GM12878 (cell line): ENCODE measurements around the gene CNTNAP2. TPM values are rescaled to one million over a fixed set of nuclear protein-coding genes. Genes with fewer than 3 reads are reported as not detected.

Experiments used
- ATAC-seq: fragments of 200-7000 bp; cut with Tn5 transposase; 3 replicates; pipeline ENCODE4 v1.9.1; 2020; ENCODE audit warnings: mild to moderate bottlenecking, moderate library complexity
- BruUV-seq: library from RNA; stranded (reverse); fragments of 400-500 nt; replicated peaks from 2 replicates; lab custom pipeline; 2021; lab: Mats Ljungman, UMichigan
- CTCF ChIA-PET: fragments of 300-600 bp; sonication (Branson Sonifier 250); formaldehyde crosslinking; extraction: SDS; loops from one replicate; lab custom pipeline; 2021; ENCODE audit warnings: inconsistent platforms; lab: Yijun Ruan, JAX
- POLR2A ChIA-PET: fragments of 350-600 bp; formaldehyde crosslinking; extraction: SDS; loops from one replicate; lab custom pipeline; 2021; ENCODE audit warnings: inconsistent platforms; lab: Charles Lee
- RAD21 ChIA-PET: fragments of 300-600 bp; sonication (Branson Sonifier 250); formaldehyde crosslinking; loops from one replicate; lab custom pipeline; 2023; ENCODE audit warnings: antibody characterized with exemption; ENCODE audit not compliant: unreplicated experiment; lab: Charles Lee
- SMC1A ChIA-PET: fragments of 300-600 bp; sonication (Branson Sonifier 250); formaldehyde crosslinking; loops from one replicate; lab custom pipeline; 2023; ENCODE audit not compliant: unreplicated experiment, uncharacterized antibody; lab: Charles Lee
- DNase-seq: peaks from one replicate; pipeline ENCODE4 v3.0.0-alpha.2; 2011; ENCODE audit warnings: low read depth, low spot score
- FAIRE-seq: peaks from 3 replicates; lab custom pipeline; 2011; peaks lifted over from hg19 to GRCh38; lab: Jason Lieb, UNC
- H2AFZ ChIP-seq: 2 replicates; pipeline ENCODE4 v1.6.0; 2011; ENCODE audit warnings: low read depth, low read length, control low read depth; ENCODE audit not compliant: control insufficient read depth
- H3K27ac ChIP-seq: 2 replicates; pipeline ENCODE4 v1.5.1; 2011; ENCODE audit warnings: control low read depth; ENCODE audit not compliant: control insufficient read depth, insufficient read depth
- H3K27me3 ChIP-seq, 2 experiments: replicated peaks in 1 of 2; 2 replicates each; pipeline versions ENCODE4 v1.6.0 to v1.6.1; 2011; ENCODE audit warnings: low read length in 1 of 2; ENCODE audit not compliant: control insufficient read depth in 2 of 2, insufficient read depth in 2 of 2
- H3K36me3 ChIP-seq, 2 experiments: 2 replicates each; pipeline ENCODE4 v1.5.1; 2011; ENCODE audit warnings: low read length in 1 of 2; ENCODE audit not compliant: control insufficient read depth in 2 of 2, insufficient read depth in 2 of 2
- H3K4me1 ChIP-seq: 2 replicates; pipeline ENCODE4 v1.6.1; 2011; ENCODE audit warnings: mild to moderate bottlenecking, low read length, moderate library complexity, mixed read lengths; ENCODE audit not compliant: control insufficient read depth, insufficient read depth
- H3K4me2 ChIP-seq: 2 replicates; pipeline ENCODE4 v1.6.0; 2011; ENCODE audit warnings: control low read depth; ENCODE audit not compliant: control insufficient read depth, insufficient read depth
- H3K4me3 ChIP-seq: fragments of 200-600 bp; sonication (generic); 2 replicates; pipeline ENCODE4 v1.5.1; 2016
- H3K79me2 ChIP-seq: 2 replicates; pipeline ENCODE4 v1.6.0; 2011; ENCODE audit warnings: low read length; ENCODE audit not compliant: control insufficient read depth, insufficient read depth
- H3K9ac ChIP-seq: 2 replicates; pipeline ENCODE4 v1.8.0; 2011; ENCODE audit warnings: low read length, control low read depth, mixed read lengths; ENCODE audit not compliant: control insufficient read depth, insufficient read depth
- H3K9me3 ChIP-seq: replicated peaks from 3 replicates; pipeline ENCODE4 v1.5.1; 2011; ENCODE audit warnings: mild to moderate bottlenecking, low read length; ENCODE audit not compliant: control insufficient read depth, insufficient read depth
- H4K20me1 ChIP-seq: 2 replicates; pipeline ENCODE4 v1.6.0; 2011; ENCODE audit not compliant: control insufficient read depth, insufficient read depth
- CBFB ChIP-seq: IDR thresholded peaks from 2 replicates; pipeline ENCODE4 v1.6.1; 2016; ENCODE audit warnings: antibody characterized with exemption, low read depth
- ESRRA ChIP-seq: IDR thresholded peaks from 2 replicates; pipeline ENCODE4 v1.6.1; 2012; ENCODE audit warnings: mild to moderate bottlenecking, low read length, improper control_type of control experiment
- GATAD2B ChIP-seq: fragments of 450-650 bp; conservative IDR thresholded peaks from 2 replicates; pipeline ENCODE4 v1.6.1; 2017; ENCODE audit warnings: low read depth, mild to moderate bottlenecking, moderate library complexity
- NRF1 ChIP-seq: conservative IDR thresholded peaks from 2 replicates; pipeline ENCODE4 v1.6.1; 2011; ENCODE audit warnings: mild to moderate bottlenecking, low read depth, low read length, improper control_type of control experiment
- PAX8 ChIP-seq: fragments of 450-650 bp; IDR thresholded peaks from 2 replicates; pipeline ENCODE4 v1.6.1; 2017; ENCODE audit warnings: mild to moderate bottlenecking, moderate library complexity
- POLR2AphosphoS2 ChIP-seq: IDR thresholded peaks from 2 replicates; pipeline ENCODE4 v1.6.1; 2011; ENCODE audit warnings: low read depth, mild to moderate bottlenecking, low read length, improper control_type of control experiment, moderate library complexity
- RAD21 ChIP-seq: IDR thresholded peaks from 2 replicates; pipeline ENCODE4 v1.6.1; 2011; ENCODE audit warnings: mild to moderate bottlenecking, low read depth, low read length, moderate library complexity; ENCODE audit not compliant: insufficient read depth
- TCF7 ChIP-seq: IDR thresholded peaks from 2 replicates; pipeline ENCODE4 v1.6.1; 2014; ENCODE audit warnings: antibody characterized with exemption, borderline replicate concordance
- WGBS: methylation state at CpG from one replicate; pipeline ENCODE4 v1.1.6; 2016; ENCODE audit warnings: low lambda C conversion rate; ENCODE audit not compliant: insufficient replicate concordance, insufficient coverage; ENCODE audit errors: missing lambda C conversion rate; 5-methylcytosine and 5-hydroxymethylcytosine counted together
- in situ Hi-C: fragments of 300-500 bp; cut with MboI; formaldehyde crosslinking; loops from 9 replicates; pipeline ENCODE4 v1.14.3; 2018; ENCODE audit warnings: mixed read lengths
- intact Hi-C: fragments of 100-400 bp; cut with micrococcal nuclease; formaldehyde crosslinking; loops from one replicate; pipeline ENCODE4 v1.14.2; 2022; ENCODE audit not compliant: unreplicated experiment
- polyA plus RNA-seq, 11 experiments: library from polyadenylated mRNA; depleted of rRNA in 4 of 11; unstranded in 6 of 11; stranded (reverse) in 5 of 11; fragments of >200 nt; fragmentation: Nextera tagmentation in 4 of 11; fragmentation: Illumina TruSeq in 1 of 11; extraction: Ambion mirVana in 4 of 11; extraction: Trizol in 1 of 11; gene quantifications; 1 replicate in 1 of 11; 2 replicates in 10 of 11; pipeline versions ENCODE4 v1.2.1 to v1.2.3, GENCODE V29; 2011 to 2016; ENCODE audit warnings: inconsistent platforms in 2 of 11, missing spikeins in 2 of 11, low read depth in 1 of 11
- total RNA-seq, 4 experiments: library from RNA; depleted of rRNA in 3 of 4; stranded (reverse); fragments of >200 nt in 3 of 4; fragmentation: Illumina TruSeq in 1 of 4; extraction: Trizol in 1 of 4; gene quantifications; 2 replicates each; pipeline versions ENCODE4 v1.2.1 to v1.2.3, GENCODE V29; 2013 to 2021
- TF ChIP-seq, protein P1 (sequence below): IDR thresholded peaks from 2 replicates; pipeline ENCODE4 v1.6.1; 2011; ENCODE audit warnings: low read depth, mild to moderate bottlenecking, low read length, moderate library complexity, borderline replicate concordance; ENCODE audit errors: extremely low read depth

The CNTNAP2 gene
- total and polyA plus RNA-seq, 10 of the 15 experiments (the other 5 are each of a cell fraction or from before 2014, with no cell fraction given), result 0.03 to 0.08 (median 0.03) TPM; not detected in 7

DNA sequence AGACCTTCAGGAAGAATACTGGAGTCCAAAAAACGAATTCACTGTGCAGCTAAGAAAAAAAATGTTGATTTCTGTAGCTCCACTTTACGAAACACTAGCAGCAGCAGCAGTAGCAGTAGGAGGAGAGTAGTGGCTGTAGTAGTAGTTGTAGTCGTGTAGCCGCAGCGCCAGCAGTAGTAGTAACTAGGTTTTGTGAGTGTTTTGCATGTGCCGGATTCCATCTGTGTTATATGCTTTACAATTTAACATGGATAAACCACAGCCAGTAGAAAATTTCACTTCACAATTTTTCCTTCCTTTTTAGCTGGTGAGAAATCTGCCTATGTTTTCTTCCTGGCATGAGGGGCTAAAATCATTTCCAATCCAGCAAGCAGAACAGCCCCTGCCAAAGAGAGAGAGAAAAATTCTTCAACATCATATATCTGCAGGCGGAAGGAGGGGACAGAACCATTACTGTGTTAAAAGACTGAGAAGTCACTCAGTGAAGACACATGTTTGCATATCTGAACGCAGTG is 2325.6 kb downstream of the CNTNAP2 start:
- POLR2A ChIA-PET, result no interaction called here
- Histone ChIP-seq H3K79me2 (no peaks in the 10 kb centered on the region), H4K20me1 (no peaks in the 10 kb centered on the region), H2AFZ (no peak overlapping the region), H3K4me1 (peaks cover 5% of the 10 kb centered on the region; the same call in 1 of the 2 replicates), H3K9ac (no peak overlapping the region)
- DNase-seq, result no peak
- WGBS, result 48% methylated on average over 8 of the region's 8 CpGs
- intact Hi-C loops, result no loop called here
- in situ Hi-C loops, result no loop called here
- TF ChIP-seq NRF1 (no peak), CBFB (no peak), TCF7 (no peak)
- TF ChIP-seq, all 136 proteins: peak for 0
- no TSS peak for BruUV-seq
- ATAC-seq, result no peak
- SMC1A ChIA-PET, result no interaction called here
- RAD21 ChIA-PET, result no interaction called here
- CTCF ChIA-PET, result interaction anchor here (1.1 kb wide), 1 partner anchor 177 kb away, joined by 3 read pairs; no protein-coding TSS in a partner anchor
- no peak for FAIRE-seq
- H3K4me3 ChIP-seq, result no peak overlapping the region
- H3K36me3 ChIP-seq, result no peaks in the 10 kb centered on the region
- H3K27ac ChIP-seq, result no peak overlapping the region
- no peak overlapping the region for H3K4me2 ChIP-seq
- no peaks in the 10 kb centered on the region for H3K27me3 ChIP-seq
- H3K9me3 ChIP-seq, result peaks cover 1% of the 10 kb centered on the region; the same call in 2 of the 3 replicates

DNA sequence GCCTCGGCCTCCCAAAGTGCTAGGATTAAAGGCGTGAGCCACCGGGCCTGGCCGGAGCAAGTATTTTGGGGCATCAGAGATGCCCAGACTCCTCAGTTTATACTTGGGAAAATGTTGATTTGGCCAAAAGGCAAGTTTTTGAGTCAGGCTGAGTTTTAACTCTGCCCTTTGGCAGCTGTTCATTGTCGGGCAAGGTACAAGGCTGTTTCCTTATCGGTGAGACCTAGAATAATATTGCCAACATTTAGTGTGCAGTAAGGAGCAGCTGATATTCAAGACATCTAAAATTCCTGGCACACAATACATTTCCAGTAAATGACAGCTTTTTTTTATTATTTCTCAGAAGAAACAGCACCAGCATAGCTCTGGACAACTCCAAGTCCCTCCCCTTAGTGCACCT is 2326.3 kb downstream of the CNTNAP2 start:
- no peaks in the 10 kb centered on the region for H3K79me2 ChIP-seq
- WGBS, result 95% methylated on average over 6 of the region's 6 CpGs
- ChIA-PET RAD21 (no interaction called here), SMC1A (no interaction called here), CTCF (no interaction called here), POLR2A (no interaction called here)
- FAIRE-seq (no peak), DNase-seq (no peak), ATAC-seq (no peak)
- no peaks in the 10 kb centered on the region for H3K36me3 ChIP-seq
- H3K4me2 ChIP-seq, result no peak overlapping the region
- no peaks in the 10 kb centered on the region for H3K27me3 ChIP-seq
- intact Hi-C loops, result no loop called here
- no peaks in the 10 kb centered on the region for H4K20me1 ChIP-seq
- H3K27ac ChIP-seq, result no peak overlapping the region
- H3K4me1 ChIP-seq, result peaks cover 10% of the 10 kb centered on the region; the same call in 1 of the 2 replicates
- H3K9ac ChIP-seq, result no peak overlapping the region
- no TSS peak for BruUV-seq
- no peak for TF ChIP-seq PAX8
- TF ChIP-seq, protein P1, sequence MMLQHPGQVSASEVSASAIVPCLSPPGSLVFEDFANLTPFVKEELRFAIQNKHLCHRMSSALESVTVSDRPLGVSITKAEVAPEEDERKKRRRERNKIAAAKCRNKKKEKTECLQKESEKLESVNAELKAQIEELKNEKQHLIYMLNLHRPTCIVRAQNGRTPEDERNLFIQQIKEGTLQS, result no peak
- no peak for TF ChIP-seq GATAD2B
- no peak for TF ChIP-seq ESRRA
- TF ChIP-seq RAD21, result no peak
- no peak for TF ChIP-seq POLR2AphosphoS2
- H2AFZ ChIP-seq, result no peak overlapping the region
- H3K4me3 ChIP-seq, result no peak overlapping the region
- H3K9me3 ChIP-seq, result peaks cover 1% of the 10 kb centered on the region; the same call in 2 of the 3 replicates
- in situ Hi-C loops, result no loop called here
